ENCODE measurements around the gene POPDC3.

Gene POPDC3

DNA sequence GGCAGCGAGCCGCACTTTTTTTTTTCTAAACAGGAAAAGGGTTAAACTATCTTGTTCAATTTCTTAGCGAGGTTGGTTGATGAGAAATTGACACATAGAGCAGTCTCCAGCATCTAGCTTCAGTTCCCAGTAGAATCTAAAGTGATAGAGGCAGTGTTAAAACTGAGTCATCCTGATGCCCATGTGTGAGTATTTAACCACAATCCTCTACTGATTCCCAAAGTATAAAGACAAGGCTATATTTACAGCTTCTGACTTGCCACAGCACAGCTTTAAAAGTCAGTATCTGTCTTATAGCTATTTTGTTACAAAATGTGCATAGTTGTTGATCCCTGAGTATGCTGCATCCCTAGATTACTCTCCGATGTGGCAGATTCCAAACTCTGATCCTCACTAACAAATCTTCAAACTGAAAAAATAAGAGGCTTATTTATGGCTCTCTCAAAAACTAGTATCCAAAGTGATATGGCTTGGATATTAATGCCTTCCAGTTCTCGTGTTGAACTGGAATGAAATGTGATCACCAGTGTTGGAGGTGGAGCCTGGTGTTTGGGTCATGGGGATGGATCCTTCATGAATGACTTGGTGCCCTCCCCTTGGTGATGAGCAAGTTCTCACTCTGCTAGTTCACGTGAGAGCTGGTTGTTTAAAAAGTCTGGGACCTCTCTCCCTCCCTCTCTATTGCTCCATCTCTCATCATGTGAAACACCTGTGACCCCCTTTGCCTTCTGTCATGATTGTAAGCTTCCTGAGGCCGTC lies 13.1 kb upstream of the POPDC3 start:
- DNase-seq, result no peak
- no peaks in the 10 kb centered on the region for H3K9me3 ChIP-seq
- no peak overlapping the region for H3K4me3 ChIP-seq (ENCODE audit: low read depth, low read length)
- no peaks in the 10 kb centered on the region for H3K36me3 ChIP-seq
- no peaks in the 10 kb centered on the region for H3K27me3 ChIP-seq
- no peaks in the 10 kb centered on the region for H3K4me1 ChIP-seq
- TF ChIP-seq, protein P1, sequence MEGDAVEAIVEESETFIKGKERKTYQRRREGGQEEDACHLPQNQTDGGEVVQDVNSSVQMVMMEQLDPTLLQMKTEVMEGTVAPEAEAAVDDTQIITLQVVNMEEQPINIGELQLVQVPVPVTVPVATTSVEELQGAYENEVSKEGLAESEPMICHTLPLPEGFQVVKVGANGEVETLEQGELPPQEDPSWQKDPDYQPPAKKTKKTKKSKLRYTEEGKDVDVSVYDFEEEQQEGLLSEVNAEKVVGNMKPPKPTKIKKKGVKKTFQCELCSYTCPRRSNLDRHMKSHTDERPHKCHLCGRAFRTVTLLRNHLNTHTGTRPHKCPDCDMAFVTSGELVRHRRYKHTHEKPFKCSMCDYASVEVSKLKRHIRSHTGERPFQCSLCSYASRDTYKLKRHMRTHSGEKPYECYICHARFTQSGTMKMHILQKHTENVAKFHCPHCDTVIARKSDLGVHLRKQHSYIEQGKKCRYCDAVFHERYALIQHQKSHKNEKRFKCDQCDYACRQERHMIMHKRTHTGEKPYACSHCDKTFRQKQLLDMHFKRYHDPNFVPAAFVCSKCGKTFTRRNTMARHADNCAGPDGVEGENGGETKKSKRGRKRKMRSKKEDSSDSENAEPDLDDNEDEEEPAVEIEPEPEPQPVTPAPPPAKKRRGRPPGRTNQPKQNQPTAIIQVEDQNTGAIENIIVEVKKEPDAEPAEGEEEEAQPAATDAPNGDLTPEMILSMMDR (IDR thresholded peaks at IDR 0.05; ENCODE audit: low read depth, low read length), result no peak

- TF ChIP-seq, protein P1 (IDR thresholded peaks at IDR 0.05; ENCODE audit: low read depth, low read length), result no peak
- Histone ChIP-seq H3K4me1 (no peaks in the 10 kb centered on the region), H3K27me3 (no peaks in the 10 kb centered on the region), H3K36me3 (no peaks in the 10 kb centered on the region), H3K9me3 (no peaks in the 10 kb centered on the region), H3K4me3 (ENCODE audit: low read depth, low read length) (no peak overlapping the region)
- DNase-seq, result no peak
Observed at GRCh38 chr6:105191351-105191750, 11.5 kb upstream of the POPDC3 start.

DNA sequence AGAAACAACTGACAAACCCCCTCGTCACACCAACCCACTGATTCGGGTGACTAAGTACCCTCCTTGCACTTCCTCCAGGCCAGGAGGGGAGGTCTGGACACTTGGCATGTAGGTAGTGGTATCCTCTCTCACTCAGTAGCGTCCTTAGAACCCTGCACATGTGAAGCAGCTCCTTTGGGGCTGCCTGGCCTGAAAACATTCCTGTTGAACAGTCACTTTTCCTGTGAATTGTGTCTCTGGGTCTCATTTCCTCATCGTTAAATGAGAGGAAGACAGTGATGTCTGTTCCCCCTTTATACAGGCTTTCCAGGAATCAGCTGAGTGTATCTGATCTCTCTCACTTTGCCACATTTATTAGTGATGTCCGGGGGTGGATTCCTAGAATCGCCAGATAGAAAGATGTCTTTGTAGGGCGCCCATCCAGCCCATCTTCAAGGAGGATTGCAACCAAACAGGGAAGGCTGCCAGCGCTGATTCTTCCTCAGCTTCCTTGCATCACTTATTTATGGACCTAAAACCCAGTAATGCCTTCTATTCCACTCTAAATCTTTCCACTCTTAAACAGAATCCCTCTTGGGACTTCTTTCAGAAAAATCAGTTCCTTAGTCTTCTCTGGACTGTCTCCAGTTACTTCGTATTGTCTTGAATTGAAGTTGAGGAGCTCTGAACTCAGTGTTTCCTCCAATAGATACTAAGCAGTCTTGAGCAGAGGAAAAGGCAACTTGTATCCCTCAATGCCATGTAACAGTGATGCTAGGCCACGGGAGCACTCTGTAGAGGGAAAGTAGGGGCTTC lies 9.4 kb upstream of the POPDC3 start:
- TF ChIP-seq, protein P1 (IDR thresholded peaks at IDR 0.05; ENCODE audit: low read depth, low read length), result no peak

GRCh38 chr6:105188251-105188650 lies 8.4 kb upstream of the POPDC3 start:
- TF ChIP-seq, protein P1 (IDR thresholded peaks at IDR 0.05; ENCODE audit: low read depth, low read length), result no peak
- no peak for DNase-seq
- no peaks in the 10 kb centered on the region for H3K36me3 ChIP-seq
- no peaks in the 10 kb centered on the region for H3K27me3 ChIP-seq
- H3K9me3 ChIP-seq, result no peaks in the 10 kb centered on the region
- no peaks in the 10 kb centered on the region for H3K4me1 ChIP-seq
- no peak overlapping the region for H3K4me3 ChIP-seq (ENCODE audit: low read depth, low read length)

More for the DNA sequence above, 9.4 kb upstream of the POPDC3 start:
- Histone ChIP-seq H3K9me3 (no peaks in the 10 kb centered on the region), H3K36me3 (no peaks in the 10 kb centered on the region), H3K27me3 (no peaks in the 10 kb centered on the region), H3K4me1 (no peaks in the 10 kb centered on the region), H3K4me3 (ENCODE audit: low read depth, low read length) (no peak overlapping the region)
- DNase-seq, result no peak

DNA sequence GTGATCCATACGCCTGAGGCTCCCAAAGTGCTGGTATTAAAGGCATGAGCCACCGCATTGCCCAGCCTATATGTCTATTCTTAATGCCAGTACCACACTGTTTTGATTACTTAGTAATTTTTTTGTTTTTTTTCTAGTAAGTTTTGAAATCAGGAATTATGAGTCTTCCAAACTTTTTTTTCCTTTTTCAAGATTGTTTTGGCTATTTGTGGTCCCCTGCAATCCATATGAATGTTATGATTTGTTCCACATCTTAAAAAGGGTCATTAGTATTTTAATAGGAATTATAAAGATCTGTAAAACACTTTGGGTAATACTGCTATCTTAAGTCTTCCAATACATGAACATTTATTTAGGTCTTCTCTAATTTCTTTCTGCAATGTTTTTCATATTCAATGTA lies 6.8 kb upstream of the POPDC3 start:
- TF ChIP-seq, protein P1 (IDR thresholded peaks at IDR 0.05; ENCODE audit: low read depth, low read length), result no peak
- no peaks in the 10 kb centered on the region for H3K9me3 ChIP-seq
- no peaks in the 10 kb centered on the region for H3K27me3 ChIP-seq
- no peak for DNase-seq
- H3K4me1 ChIP-seq, result no peaks in the 10 kb centered on the region
- H3K4me3 ChIP-seq (ENCODE audit: low read depth, low read length), result no peak overlapping the region
- H3K36me3 ChIP-seq, result no peaks in the 10 kb centered on the region

- DNase-seq, result no peak
- no peaks in the 10 kb centered on the region for H3K36me3 ChIP-seq
- H3K4me3 ChIP-seq (ENCODE audit: low read depth, low read length), result no peak overlapping the region
- H3K27me3 ChIP-seq, result no peaks in the 10 kb centered on the region
- TF ChIP-seq, protein P1 (IDR thresholded peaks at IDR 0.05; ENCODE audit: low read depth, low read length), result no peak
- no peaks in the 10 kb centered on the region for H3K9me3 ChIP-seq
- H3K4me1 ChIP-seq, result no peaks in the 10 kb centered on the region; the same call in 1 of the 2 replicates
Observed at GRCh38 chr6:105184921-105185320, 5.1 kb upstream of the POPDC3 start.

Data from BE2C (cell line).